Astrocyte (in vitro differentiated cells and primary cell): ENCODE measurements around the gene NBPF12.
"Not testable (repeated sequence)": the region's sequence is repeated elsewhere in the genome, so short reads cannot be mapped to it uniquely, and the experiment has no call there.

Source experiments
- CTCF ChIP-seq: IDR thresholded peaks from 2 replicates; pipeline ENCODE4 v1.5.1; 2011; ENCODE audit warnings: low read depth, mild to moderate bottlenecking, inconsistent platforms, low read length, moderate library complexity; ENCODE audit not compliant: insufficient read depth
- EZH2 ChIP-seq: IDR thresholded peaks from 2 replicates; pipeline ENCODE4 v1.6.1; 2012; ENCODE audit warnings: mild to moderate bottlenecking, low read length, inconsistent platforms; ENCODE audit not compliant: insufficient read depth

- TF ChIP-seq CTCF, EZH2: not testable (repeated sequence)
Measured at GRCh38 chr1:146892331-146892730, 45.8 kb upstream of the NBPF12 start.
